Neural progenitor cell (in vitro differentiated cells): ENCODE results near the gene EID1. TPM values are rescaled to one million over a fixed set of nuclear protein-coding genes. Genes with fewer than 3 reads are reported as not detected.

ENCODE experiments used
- DNase-seq: peaks from one replicate; pipeline ENCODE4 v3.0.0-alpha.2; 2016; ENCODE audit warnings: low spot score
- H2AFZ ChIP-seq: fragments of 200-600 bp; sonication (generic); replicated peaks from 2 replicates; pipeline ENCODE4 v1.6.1; 2016; ENCODE audit warnings: antibody characterized with exemption
- H3F3A ChIP-seq: fragments of 200-600 bp; sonication (generic); 2 replicates; pipeline ENCODE4 v1.6.1; 2016; ENCODE audit warnings: antibody characterized with exemption, low read depth
- H3K27ac ChIP-seq: fragments of 200-600 bp; sonication (generic); 2 replicates; pipeline ENCODE4 v1.5.1; 2016; ENCODE audit warnings: mild to moderate bottlenecking
- H3K27me3 ChIP-seq: fragments of 200-600 bp; sonication (generic); 2 replicates; pipeline ENCODE4 v1.6.1; 2016; ENCODE audit warnings: mild to moderate bottlenecking, moderate library complexity
- H3K36me3 ChIP-seq: fragments of 200-600 bp; sonication (generic); 2 replicates; pipeline ENCODE4 v1.5.1; 2016
- H3K4me1 ChIP-seq: fragments of 200-600 bp; sonication (generic); 2 replicates; pipeline ENCODE4 v1.6.1; 2016; ENCODE audit warnings: mixed run types
- H3K4me2 ChIP-seq: fragments of 200-600 bp; sonication (generic); 2 replicates; pipeline ENCODE4 v1.6.1; 2016
- H3K4me3 ChIP-seq: fragments of 200-600 bp; sonication (generic); 2 replicates; pipeline ENCODE4 v1.5.1; 2016
- H3K79me2 ChIP-seq: fragments of 200-600 bp; sonication (generic); 2 replicates; pipeline ENCODE4 v1.6.1; 2016; ENCODE audit warnings: low read depth
- H3K9ac ChIP-seq: fragments of 200-600 bp; sonication (generic); 2 replicates; pipeline ENCODE4 v1.6.1; 2016
- H3K9me3 ChIP-seq: fragments of 200-600 bp; sonication (generic); 2 replicates; pipeline ENCODE4 v1.5.1; 2016; ENCODE audit warnings: low read depth
- H4K20me1 ChIP-seq: fragments of 200-600 bp; sonication (generic); 2 replicates; pipeline ENCODE4 v1.6.1; 2016; ENCODE audit warnings: low read depth
- H3K27ac Mint-ChIP-seq: 3 replicates; pipeline ENCODE4 v1.8.0; 2021; ENCODE audit warnings: mixed read lengths
- H3K27me3 Mint-ChIP-seq: 2 replicates; pipeline ENCODE4 v1.8.0; 2022; ENCODE audit warnings: low read depth, mild to moderate bottlenecking, inconsistent platforms, moderate library complexity, mixed read lengths; ENCODE audit not compliant: insufficient read depth
- H3K36me3 Mint-ChIP-seq: 3 replicates; pipeline ENCODE4 v1.8.0; 2021; ENCODE audit warnings: mixed read lengths
- H3K4me1 Mint-ChIP-seq: 3 replicates; pipeline ENCODE4 v1.8.0; 2021; ENCODE audit warnings: mixed read lengths
- H3K4me3 Mint-ChIP-seq: 3 replicates; pipeline ENCODE4 v1.8.0; 2021; ENCODE audit warnings: mild to moderate bottlenecking, moderate library complexity, mixed read lengths
- H3K9me3 Mint-ChIP-seq: 3 replicates; pipeline ENCODE4 v1.8.0; 2020; ENCODE audit warnings: mixed read lengths
- CTCF ChIP-seq: fragments of 200-600 bp; sonication (generic); IDR thresholded peaks from 2 replicates; pipeline ENCODE4 v1.5.1; 2017; ENCODE audit warnings: antibody characterized with exemption, mild to moderate bottlenecking
- EZH2 ChIP-seq: fragments of 200-600 bp; sonication (generic); IDR thresholded peaks from 2 replicates; pipeline ENCODE4 v1.6.1; 2017; ENCODE audit warnings: antibody characterized with exemption, mild to moderate bottlenecking, moderate library complexity
- EZH2phosphoT487 ChIP-seq: fragments of 200-600 bp; sonication (generic); IDR thresholded peaks from 2 replicates; pipeline ENCODE4 v1.6.1; 2017; ENCODE audit warnings: antibody characterized with exemption
- total RNA-seq: library from RNA; depleted of rRNA; stranded (reverse); fragments of >200 nt; gene quantifications from 2 replicates; pipeline ENCODE4 v1.2.3, GENCODE V29; 2015; ENCODE audit warnings: low replicate concordance

Gene EID1
- total RNA-seq, 1 donor from 2014 or later, result 292 TPM

GRCh38 chr15:48887144-48887543, 9.2 kb downstream of the EID1 start:
- H3K4me3 Mint-ChIP-seq, result no peak overlapping the region
- Histone ChIP-seq H3K27ac (no peak overlapping the region), H3K36me3 (no peaks in the 10 kb centered on the region), H3K9ac (no peak overlapping the region), H3K9me3 (no peaks in the 10 kb centered on the region), H3K4me2 (no peak overlapping the region), H3K4me3 (no peak overlapping the region), H3K79me2 (no peaks in the 10 kb centered on the region), H4K20me1 (no peaks in the 10 kb centered on the region), H3F3A (no peaks in the 10 kb centered on the region), H2AFZ (no peak overlapping the region), H3K4me1 (no peaks in the 10 kb centered on the region), H3K27me3 (no peaks in the 10 kb centered on the region)
- no peaks in the 10 kb centered on the region for H3K36me3 Mint-ChIP-seq
- TF ChIP-seq EZH2phosphoT487 (no peak), CTCF (no peak), EZH2 (no peak)
- H3K4me1 Mint-ChIP-seq, result peaks cover 10% of the 10 kb centered on the region
- no peaks in the 10 kb centered on the region for H3K9me3 Mint-ChIP-seq
- no peaks in the 10 kb centered on the region for H3K27me3 Mint-ChIP-seq
- no peak for DNase-seq
- no peak overlapping the region for H3K27ac Mint-ChIP-seq

GRCh38 chr15:48888191-48888590, 10.3 kb downstream of the EID1 start:
- H3F3A ChIP-seq, result no peaks in the 10 kb centered on the region
- no peak overlapping the region for H3K27ac Mint-ChIP-seq
- H3K27ac ChIP-seq, result no peak overlapping the region
- H3K27me3 Mint-ChIP-seq, result no peaks in the 10 kb centered on the region
- H2AFZ ChIP-seq, result no peak overlapping the region
- no peaks in the 10 kb centered on the region for H3K9me3 Mint-ChIP-seq
- H3K4me3 Mint-ChIP-seq, result no peak overlapping the region
- no peak overlapping the region for H3K9ac ChIP-seq
- H3K4me1 Mint-ChIP-seq, result peaks cover 10% of the 10 kb centered on the region
- no peaks in the 10 kb centered on the region for H3K27me3 ChIP-seq
- no peaks in the 10 kb centered on the region for H4K20me1 ChIP-seq
- H3K4me3 ChIP-seq, result no peak overlapping the region
- no peaks in the 10 kb centered on the region for H3K79me2 ChIP-seq
- TF ChIP-seq EZH2 (no peak), EZH2phosphoT487 (no peak), CTCF (no peak)
- no peaks in the 10 kb centered on the region for H3K36me3 ChIP-seq
- no peaks in the 10 kb centered on the region for H3K36me3 Mint-ChIP-seq
- no peaks in the 10 kb centered on the region for H3K9me3 ChIP-seq
- no peak for DNase-seq
- no peak overlapping the region for H3K4me2 ChIP-seq
- no peaks in the 10 kb centered on the region for H3K4me1 ChIP-seq

- no peak overlapping the region for H3K9ac ChIP-seq
- TF ChIP-seq EZH2phosphoT487 (no peak), EZH2 (no peak), CTCF (no peak)
- no peaks in the 10 kb centered on the region for H3K9me3 ChIP-seq
- H4K20me1 ChIP-seq, result no peaks in the 10 kb centered on the region
- no peaks in the 10 kb centered on the region for H3K27me3 Mint-ChIP-seq
- no peaks in the 10 kb centered on the region for H3K27me3 ChIP-seq
- no peak overlapping the region for H3K27ac Mint-ChIP-seq
- no peak overlapping the region for H3K4me3 ChIP-seq
- H3K4me3 Mint-ChIP-seq, result no peak overlapping the region
- no peaks in the 10 kb centered on the region for H3K9me3 Mint-ChIP-seq
- no peaks in the 10 kb centered on the region for H3F3A ChIP-seq
- no peak overlapping the region for H3K27ac ChIP-seq
- no peaks in the 10 kb centered on the region for H3K79me2 ChIP-seq
- H3K4me1 Mint-ChIP-seq, result peaks cover 10% of the 10 kb centered on the region
- H3K36me3 ChIP-seq, result no peaks in the 10 kb centered on the region
- no peak overlapping the region for H2AFZ ChIP-seq
- no peaks in the 10 kb centered on the region for H3K36me3 Mint-ChIP-seq
- no peak for DNase-seq
- H3K4me2 ChIP-seq, result no peak overlapping the region
- no peaks in the 10 kb centered on the region for H3K4me1 ChIP-seq
Observed at GRCh38 chr15:48888836-48889235, 10.9 kb downstream of the EID1 start.

DNA sequence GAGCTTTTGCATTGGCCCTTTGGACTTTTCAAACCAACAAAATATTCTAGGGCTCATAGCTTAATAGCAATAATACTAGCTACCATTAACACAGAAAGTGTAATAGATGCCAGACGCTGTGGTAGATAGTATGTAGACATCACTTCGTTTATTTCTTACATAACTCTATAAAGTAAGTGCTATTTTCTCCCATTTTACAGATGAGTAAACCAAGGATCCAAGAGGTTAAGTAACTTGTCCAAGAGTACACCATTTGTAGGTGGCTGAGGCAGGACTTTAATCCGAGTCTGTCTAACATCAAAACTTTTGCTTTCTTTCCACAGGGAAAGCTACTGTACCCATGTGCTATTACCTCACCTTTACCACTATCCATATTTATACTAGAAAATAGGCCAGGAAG, 12.0 kb downstream of the EID1 start:
- no peaks in the 10 kb centered on the region for H3K36me3 ChIP-seq
- H3K9me3 ChIP-seq, result no peaks in the 10 kb centered on the region
- no peak overlapping the region for H2AFZ ChIP-seq
- no peaks in the 10 kb centered on the region for H3F3A ChIP-seq
- no peak overlapping the region for H3K4me2 ChIP-seq
- Mint-ChIP-seq H3K4me1 (peaks cover 7% of the 10 kb centered on the region), H3K27ac (no peak overlapping the region), H3K27me3 (no peaks in the 10 kb centered on the region), H3K4me3 (no peak overlapping the region), H3K9me3 (no peaks in the 10 kb centered on the region), H3K36me3 (no peaks in the 10 kb centered on the region)
- H3K9ac ChIP-seq, result no peak overlapping the region
- TF ChIP-seq EZH2phosphoT487, result no peak
- no peak for TF ChIP-seq CTCF
- no peak for TF ChIP-seq EZH2
- H3K4me1 ChIP-seq, result no peaks in the 10 kb centered on the region
- H3K79me2 ChIP-seq, result no peaks in the 10 kb centered on the region
- DNase-seq, result no peak
- H3K27ac ChIP-seq, result no peak overlapping the region
- H3K4me3 ChIP-seq, result no peak overlapping the region
- H4K20me1 ChIP-seq, result no peaks in the 10 kb centered on the region
- no peaks in the 10 kb centered on the region for H3K27me3 ChIP-seq
